K562 (cell line): ENCODE results near the gene VEGFB. TPM values are rescaled to one million over a fixed set of nuclear protein-coding genes. Genes with fewer than 3 reads are reported as not detected.
A peak's percentile ranks its signal among the peaks of the same experiment; 100 is the strongest.

Source experiments
- ADNP ChIP-seq: fragments of 200-800 bp; sonication (Bioruptor generic); IDR thresholded peaks from 2 replicates; pipeline ENCODE4 v1.6.1; 2016; ENCODE audit warnings: missing genetic modification characterization, missing compliant biosample characterization
- ATF1 ChIP-seq, 2 experiments: fragments of 450-650 bp in 1 of 2; IDR thresholded peaks; 2 replicates each; pipeline ENCODE4 v1.6.1; 2016; ENCODE audit warnings: missing compliant biosample characterization in 1 of 2, missing genetic modification characterization in 1 of 2
- BCOR ChIP-seq: fragments of 450-650 bp; IDR thresholded peaks from 2 replicates; pipeline ENCODE4 v1.6.1; 2016
- DPF2 ChIP-seq: fragments of 450-650 bp; IDR thresholded peaks from 2 replicates; pipeline ENCODE4 v1.6.1; 2016
- ELF4 ChIP-seq: fragments of 450-650 bp; formaldehyde crosslinking; IDR thresholded peaks from 2 replicates; pipeline ENCODE4 v1.4.0; 2022; ENCODE audit warnings: missing genetic modification characterization
- HMGN3 ChIP-seq: IDR thresholded peaks from 2 replicates; pipeline ENCODE4 v1.6.1; 2011; ENCODE audit warnings: borderline replicate concordance, low read depth, mild to moderate bottlenecking, mixed read lengths, low read length; ENCODE audit not compliant: insufficient read length; ENCODE audit errors: extremely low read depth
- MTA3 ChIP-seq: fragments of 450-650 bp; formaldehyde crosslinking; IDR thresholded peaks from 2 replicates; pipeline ENCODE4 v1.6.1; 2017; ENCODE audit warnings: mild to moderate bottlenecking, borderline replicate concordance
- MXI1 ChIP-seq: IDR thresholded peaks from 2 replicates; pipeline ENCODE4 v1.6.1; 2011; ENCODE audit warnings: low read depth, mild to moderate bottlenecking, improper control_type of control experiment, low read length
- NBN ChIP-seq: fragments of 450-650 bp; IDR thresholded peaks from 2 replicates; pipeline ENCODE4 v1.6.1; 2016; ENCODE audit warnings: low read depth, mild to moderate bottlenecking
- POLR3G ChIP-seq: IDR thresholded peaks from 2 replicates; pipeline ENCODE4 v1.6.1; 2011; ENCODE audit not compliant: insufficient read length, insufficient replicate concordance; ENCODE audit errors: extremely low read depth
- RREB1 ChIP-seq: fragments of 250-450 bp; sonication (Bioruptor Pico); IDR thresholded peaks from 2 replicates; pipeline ENCODE4 v1.4.0; 2020
- SMAD2 ChIP-seq: fragments of 150-350 bp; IDR thresholded peaks from 2 replicates; pipeline ENCODE4 v1.6.1; 2014; ENCODE audit warnings: low read depth, mild to moderate bottlenecking, low read length
- SMAD3 ChIP-seq: fragments of 450-650 bp; formaldehyde crosslinking; conservative IDR thresholded peaks from 2 replicates; pipeline ENCODE4 v1.4.0; 2020; ENCODE audit warnings: mild to moderate bottlenecking
- ZNF212 ChIP-seq: fragments of 450-650 bp; formaldehyde crosslinking; IDR thresholded peaks from 2 replicates; pipeline ENCODE4 v1.4.0; 2020; ENCODE audit warnings: mild to moderate bottlenecking
- polyA plus RNA-seq, 8 experiments: library from polyadenylated mRNA; depleted of rRNA in 4 of 8; stranded (reverse) in 5 of 8; unstranded in 3 of 8; fragments of >200 nt; fragmentation: Nextera tagmentation in 2 of 8; fragmentation: Illumina TruSeq in 1 of 8; extraction: Ambion mirVana in 2 of 8; extraction: Trizol in 1 of 8; gene quantifications; 2 replicates each; pipeline versions ENCODE4 v1.2.1 to v1.2.3, GENCODE V29; 2011 to 2014; ENCODE audit warnings: inconsistent platforms in 1 of 8, missing spikeins in 1 of 8
- total RNA-seq, 7 experiments: library from RNA; depleted of rRNA in 6 of 7; stranded (reverse); fragments of >200 nt in 6 of 7; fragmentation: Illumina TruSeq in 2 of 7; extraction: Trizol in 2 of 7; gene quantifications; 2 replicates each; pipeline versions ENCODE4 v1.2.1 to v1.2.3, GENCODE V29; 2011 to 2021; ENCODE audit warnings: low replicate concordance in 1 of 7
- TF ChIP-seq, protein P1 (sequence below): fragments of 450-650 bp; formaldehyde crosslinking; IDR thresholded peaks from 2 replicates; pipeline ENCODE4 v1.4.0; 2020; ENCODE audit warnings: mild to moderate bottlenecking, mixed read lengths
- TF ChIP-seq, protein P2 (sequence below): sonication (generic); formaldehyde crosslinking; IDR thresholded peaks from 2 replicates; pipeline ENCODE4 v1.8.0; 2022; ENCODE audit warnings: mild to moderate bottlenecking, missing genetic modification reagents

VEGFB gene
- total and polyA plus RNA-seq, 9 of the 15 experiments (the other 6 are each of a cell fraction or from before 2014, with no cell fraction given): 11.0 to 83.4 (median 25.7) TPM

DNA sequence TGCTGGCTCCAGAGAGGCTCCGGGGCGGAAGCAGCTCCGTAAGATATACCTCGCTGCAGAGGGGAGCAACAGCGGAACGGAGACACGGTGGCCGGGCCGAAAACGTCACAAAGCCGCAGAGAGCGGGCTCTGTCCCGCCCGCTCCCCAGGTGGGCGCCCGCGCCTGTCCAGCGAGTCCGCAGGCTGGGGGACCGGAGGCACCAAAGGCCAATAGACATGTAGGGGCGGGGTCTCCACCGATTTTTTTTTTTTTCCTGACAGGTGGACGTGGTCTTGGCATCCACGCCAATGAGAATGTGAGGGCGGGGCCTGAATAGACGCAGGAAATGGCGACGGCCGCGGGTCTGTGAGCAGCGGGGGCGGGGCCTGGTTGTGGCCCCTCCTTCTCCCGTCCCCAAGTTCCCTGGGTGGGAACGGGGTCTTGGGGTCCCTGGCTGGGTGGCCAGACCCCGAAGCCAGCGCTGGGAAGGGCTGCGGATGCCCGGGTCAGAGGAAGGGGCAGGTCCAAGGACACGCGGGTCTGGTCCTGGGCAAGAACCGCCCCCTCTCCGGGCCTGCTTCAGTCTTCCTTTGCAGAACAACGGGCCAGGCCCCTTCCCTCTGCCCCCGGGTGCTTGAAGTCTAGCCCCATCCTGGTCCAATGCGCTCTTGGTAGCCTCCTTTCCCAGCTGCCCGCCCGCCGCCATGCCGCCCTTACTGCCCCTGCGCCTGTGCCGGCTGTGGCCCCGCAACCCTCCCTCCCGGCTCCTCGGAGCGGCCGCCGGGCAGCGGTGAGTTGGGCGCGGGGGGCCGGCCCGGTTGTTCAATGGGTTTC, 4.0 kb upstream of the VEGFB start, which contains the start of gene DNAJC4 (continued):
- peak; percentile 82 for TF ChIP-seq MTA3
- 0 out of 2 replicates have a peak, but pooled peaks have one; percentile 6 for TF ChIP-seq DPF2
- TF ChIP-seq BCOR: no peak; the same call in 1 of the 2 replicates
- no peak; the same call in 1 of the 2 replicates for TF ChIP-seq MXI1
- peak; percentile 92 for TF ChIP-seq HMGN3
- no peak for TF ChIP-seq ELF4
- TF ChIP-seq RREB1 (CRISPR knock-in tag): 0 out of 2 replicates have a peak, but pooled peaks have one; percentile 56
- TF ChIP-seq, protein P1, sequence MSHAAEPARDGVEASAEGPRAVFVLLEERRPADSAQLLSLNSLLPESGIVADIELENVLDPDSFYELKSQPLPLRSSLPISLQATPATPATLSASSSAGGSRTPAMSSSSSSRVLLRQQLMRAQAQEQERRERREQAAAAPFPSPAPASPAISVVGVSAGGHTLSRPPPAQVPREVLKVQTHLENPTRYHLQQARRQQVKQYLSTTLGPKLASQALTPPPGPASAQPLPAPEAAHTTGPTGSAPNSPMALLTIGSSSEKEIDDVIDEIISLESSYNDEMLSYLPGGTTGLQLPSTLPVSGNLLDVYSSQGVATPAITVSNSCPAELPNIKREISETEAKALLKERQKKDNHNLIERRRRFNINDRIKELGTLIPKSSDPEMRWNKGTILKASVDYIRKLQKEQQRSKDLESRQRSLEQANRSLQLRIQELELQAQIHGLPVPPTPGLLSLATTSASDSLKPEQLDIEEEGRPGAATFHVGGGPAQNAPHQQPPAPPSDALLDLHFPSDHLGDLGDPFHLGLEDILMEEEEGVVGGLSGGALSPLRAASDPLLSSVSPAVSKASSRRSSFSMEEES: no peak
- no peak for TF ChIP-seq ZNF212
- TF ChIP-seq POLR3G: no peak
- TF ChIP-seq SMAD3 (CRISPR knock-in tag): no peak
- no peak for TF ChIP-seq NBN
- no peak for TF ChIP-seq SMAD2
- TF ChIP-seq ADNP (tag): no peak
- TF ChIP-seq ATF1 (CRISPR knock-in tag; IDR thresholded peaks at IDR 0.05): 0 out of 2 replicates have a peak, but pooled peaks have one; percentile 1
- TF ChIP-seq ATF1 (tag; IDR thresholded peaks at IDR 0.05): peak; percentile 90
- TF ChIP-seq, protein P2, sequence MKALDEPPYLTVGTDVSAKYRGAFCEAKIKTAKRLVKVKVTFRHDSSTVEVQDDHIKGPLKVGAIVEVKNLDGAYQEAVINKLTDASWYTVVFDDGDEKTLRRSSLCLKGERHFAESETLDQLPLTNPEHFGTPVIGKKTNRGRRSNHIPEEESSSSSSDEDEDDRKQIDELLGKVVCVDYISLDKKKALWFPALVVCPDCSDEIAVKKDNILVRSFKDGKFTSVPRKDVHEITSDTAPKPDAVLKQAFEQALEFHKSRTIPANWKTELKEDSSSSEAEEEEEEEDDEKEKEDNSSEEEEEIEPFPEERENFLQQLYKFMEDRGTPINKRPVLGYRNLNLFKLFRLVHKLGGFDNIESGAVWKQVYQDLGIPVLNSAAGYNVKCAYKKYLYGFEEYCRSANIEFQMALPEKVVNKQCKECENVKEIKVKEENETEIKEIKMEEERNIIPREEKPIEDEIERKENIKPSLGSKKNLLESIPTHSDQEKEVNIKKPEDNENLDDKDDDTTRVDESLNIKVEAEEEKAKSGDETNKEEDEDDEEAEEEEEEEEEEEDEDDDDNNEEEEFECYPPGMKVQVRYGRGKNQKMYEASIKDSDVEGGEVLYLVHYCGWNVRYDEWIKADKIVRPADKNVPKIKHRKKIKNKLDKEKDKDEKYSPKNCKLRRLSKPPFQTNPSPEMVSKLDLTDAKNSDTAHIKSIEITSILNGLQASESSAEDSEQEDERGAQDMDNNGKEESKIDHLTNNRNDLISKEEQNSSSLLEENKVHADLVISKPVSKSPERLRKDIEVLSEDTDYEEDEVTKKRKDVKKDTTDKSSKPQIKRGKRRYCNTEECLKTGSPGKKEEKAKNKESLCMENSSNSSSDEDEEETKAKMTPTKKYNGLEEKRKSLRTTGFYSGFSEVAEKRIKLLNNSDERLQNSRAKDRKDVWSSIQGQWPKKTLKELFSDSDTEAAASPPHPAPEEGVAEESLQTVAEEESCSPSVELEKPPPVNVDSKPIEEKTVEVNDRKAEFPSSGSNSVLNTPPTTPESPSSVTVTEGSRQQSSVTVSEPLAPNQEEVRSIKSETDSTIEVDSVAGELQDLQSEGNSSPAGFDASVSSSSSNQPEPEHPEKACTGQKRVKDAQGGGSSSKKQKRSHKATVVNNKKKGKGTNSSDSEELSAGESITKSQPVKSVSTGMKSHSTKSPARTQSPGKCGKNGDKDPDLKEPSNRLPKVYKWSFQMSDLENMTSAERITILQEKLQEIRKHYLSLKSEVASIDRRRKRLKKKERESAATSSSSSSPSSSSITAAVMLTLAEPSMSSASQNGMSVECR: no peak
